Measurements from ENCODE around the gene RANGAP1.

GRCh38 chr22:41241133-41241676 is 44.8 kb downstream of the RANGAP1 start:
- TF ChIP-seq CTCF (IDR thresholded peaks at IDR 0.05), result no peak
- TF ChIP-seq POLR2A (IDR thresholded peaks at IDR 0.05), result no peak

Data from stomach (tissue), 4 donors.